HepG2 (cell line): ENCODE data around the gene MRPL51. TPM values are rescaled to one million over a fixed set of nuclear protein-coding genes. Genes with fewer than 3 reads are reported as not detected.

Experiments used
- ARHGAP35 ChIP-seq: sonication (generic); formaldehyde crosslinking; IDR thresholded peaks from 2 replicates; pipeline ENCODE4 v1.9.0; 2022; ENCODE audit warnings: mild to moderate bottlenecking, inconsistent platforms, moderate library complexity, missing genetic modification reagents, borderline replicate concordance
- CENPBD1 ChIP-seq: sonication (generic); formaldehyde crosslinking; IDR thresholded peaks from 2 replicates; pipeline ENCODE4 v1.8.0; 2022; ENCODE audit warnings: missing genetic modification reagents, low read depth, mild to moderate bottlenecking, borderline replicate concordance
- FOSL2 ChIP-seq: sonication (generic); formaldehyde crosslinking; IDR thresholded peaks from 2 replicates; pipeline ENCODE4 v1.4.0; 2020; ENCODE audit warnings: missing genetic modification reagents
- FOXO1 ChIP-seq: sonication (generic); formaldehyde crosslinking; IDR thresholded peaks from 2 replicates; pipeline ENCODE4 v1.4.0; 2020; ENCODE audit warnings: missing genetic modification reagents
- HBP1 ChIP-seq: IDR thresholded peaks from 2 replicates; pipeline ENCODE4 v1.6.1; 2016; ENCODE audit warnings: low read depth, control low read depth
- HNF1B ChIP-seq: sonication (generic); formaldehyde crosslinking; IDR thresholded peaks from 2 replicates; pipeline ENCODE4 v1.5.1; 2020; ENCODE audit warnings: mild to moderate bottlenecking, moderate library complexity, missing genetic modification reagents
- KAT8 ChIP-seq: IDR thresholded peaks from 2 replicates; pipeline ENCODE4 v1.6.1; 2016; ENCODE audit warnings: missing genetic modification reagents, missing compliant biosample characterization
- NRL ChIP-seq: sonication (generic); formaldehyde crosslinking; IDR thresholded peaks from 2 replicates; pipeline ENCODE4 v1.5.0; 2020; ENCODE audit warnings: missing genetic modification reagents, mild to moderate bottlenecking, moderate library complexity, borderline replicate concordance
- PAWR ChIP-seq: sonication (generic); formaldehyde crosslinking; IDR thresholded peaks from 2 replicates; pipeline ENCODE4 v1.4.0; 2020; ENCODE audit warnings: missing genetic modification reagents, mild to moderate bottlenecking, borderline replicate concordance
- SATB2 ChIP-seq: sonication (generic); formaldehyde crosslinking; IDR thresholded peaks from 2 replicates; pipeline ENCODE4 v1.5.0; 2020; ENCODE audit warnings: missing genetic modification reagents
- SRSF1 ChIP-seq: fragments of 200-400 bp; formaldehyde crosslinking; optimal IDR thresholded peaks from 2 replicates; pipeline ENCODE3; 2017; ENCODE audit warnings: mild to moderate bottlenecking, low read depth, low read length, moderate library complexity
- ZBTB37 ChIP-seq: sonication (generic); formaldehyde crosslinking; IDR thresholded peaks from 2 replicates; pipeline ENCODE4 v1.4.0; 2020; ENCODE audit warnings: mild to moderate bottlenecking, missing genetic modification reagents
- ZNF124 ChIP-seq: sonication (generic); formaldehyde crosslinking; IDR thresholded peaks from 2 replicates; pipeline ENCODE4 v1.4.0; 2020; ENCODE audit warnings: missing genetic modification reagents
- ZNF235 ChIP-seq: sonication (generic); formaldehyde crosslinking; IDR thresholded peaks from 2 replicates; pipeline ENCODE4 v1.8.1; 2023; ENCODE audit warnings: mild to moderate bottlenecking, missing genetic modification reagents, borderline replicate concordance
- ZNF264 ChIP-seq: sonication (generic); formaldehyde crosslinking; IDR thresholded peaks from 2 replicates; pipeline ENCODE4 v1.4.0; 2020; ENCODE audit warnings: missing genetic modification reagents
- ZNF644 ChIP-seq: IDR thresholded peaks from 2 replicates; pipeline ENCODE4 v1.6.1; 2016; ENCODE audit warnings: low read depth
- polyA plus RNA-seq, 8 experiments: library from polyadenylated mRNA; depleted of rRNA in 3 of 8; stranded (reverse) in 7 of 8; unstranded in 1 of 8; fragments of >200 nt; fragmentation: Illumina TruSeq in 4 of 8; extraction: Trizol in 4 of 8; gene quantifications; 2 replicates each; pipeline versions ENCODE4 v1.2.1 to v1.2.3, GENCODE V29; 2011 to 2016; ENCODE audit warnings: low read depth in 4 of 8, missing spikeins in 1 of 8, mixed read lengths in 1 of 8; ENCODE audit not compliant: insufficient read depth in 1 of 8
- total RNA-seq, 5 experiments: library from RNA; depleted of rRNA; stranded (reverse); fragments of >200 nt; fragmentation: Illumina TruSeq; extraction: Trizol; gene quantifications; 2 replicates each; pipeline ENCODE4 v1.2.3, GENCODE V29; 2016; ENCODE audit warnings: low read depth in 1 of 5

The MRPL51 gene
- total and polyA plus RNA-seq, 2 of the 13 experiments (the other 11 are each of a cell fraction or from before 2014, with no cell fraction given): 64.8 to 278 TPM

GRCh38 chr12:6542209-6543009, 49.3 kb upstream of the MRPL51 start (continued):
- no peak for TF ChIP-seq ZBTB37
- TF ChIP-seq FOSL2 (CRISPR knock-in tag): peak; percentile 41
- 0 out of 2 replicates have a peak, but pooled peaks have one; percentile 63 for TF ChIP-seq ZNF124 (CRISPR knock-in tag)
- peak; percentile 90 for TF ChIP-seq ZNF264 (CRISPR knock-in tag)
- TF ChIP-seq CENPBD1 (CRISPR knock-in tag): no peak
- TF ChIP-seq NRL (CRISPR knock-in tag): 0 out of 2 replicates have a peak, but pooled peaks have one; percentile 58
- TF ChIP-seq FOXO1 (CRISPR knock-in tag): peak; percentile 48; the same call in 1 of the 2 replicates
- TF ChIP-seq PAWR (CRISPR knock-in tag): no peak
- TF ChIP-seq SATB2 (CRISPR knock-in tag): no peak
- TF ChIP-seq ARHGAP35 (CRISPR knock-in tag): no peak
- peak; percentile 82 for TF ChIP-seq HNF1B (CRISPR knock-in tag)
- TF ChIP-seq ZNF644 (CRISPR knock-in tag): peak; percentile 81; the same call in 1 of the 2 replicates
- TF ChIP-seq ZNF235: no peak
- TF ChIP-seq KAT8: peak; percentile 88
- peak; percentile 26 for TF ChIP-seq SRSF1
- 0 out of 2 replicates have a peak, but pooled peaks have one; percentile 8 for TF ChIP-seq HBP1 (CRISPR knock-in tag)
